ENCODE measurements around the gene IL1RAPL2. TPM values are rescaled to one million over a fixed set of nuclear protein-coding genes. Genes with fewer than 3 reads are reported as not detected.
A peak's percentile ranks its signal among the peaks of the same experiment; 100 is the strongest.

Gene IL1RAPL2
- total RNA-seq, 4 donors from 2014 or later, result 0.16 TPM; not detected in 3

- WGBS, 2 donors (ENCODE audit: low coverage in 1 of 2), result 50 to 80% methylated on average over 2 to 3 of the region's 3 CpGs
- in situ Hi-C loops (cut with MboI; ENCODE audit: low pct_ligation_motif_present in 1 of 4, low pct_unique_long_range_greater_than_20kb in 1 of 4, low sequenced_read_pairs in 3 of 4), result no loop called here
- H3K9me3 ChIP-seq, result no peaks in the 10 kb centered on the region
- TF ChIP-seq POLR2AphosphoS5 (IDR thresholded peaks at IDR 0.05) (no peak), POLR2A (IDR thresholded peaks at IDR 0.05) (no peak), CTCF (IDR thresholded peaks at IDR 0.05) (no peak)
- no peak overlapping the region for H3K4me3 ChIP-seq
- no peak overlapping the region for H3K27ac ChIP-seq
- no peaks in the 10 kb centered on the region for H3K27me3 ChIP-seq
- DNase-seq, result no peak
- intact Hi-C loops (cut with DNase I; ENCODE audit: low total_unique reads), result no loop called here
- no peaks in the 10 kb centered on the region for H3K4me1 ChIP-seq
- no peaks in the 10 kb centered on the region for H3K36me3 ChIP-seq
Measured at GRCh38 chrX:105179644-105180043, 613.6 kb downstream of the IL1RAPL2 start.

- Histone ChIP-seq H3K27me3 (no peaks in the 10 kb centered on the region), H3K4me1 (no peaks in the 10 kb centered on the region), H3K36me3 (no peaks in the 10 kb centered on the region), H3K4me3 (no peak overlapping the region), H3K9me3 (no peaks in the 10 kb centered on the region), H3K27ac (no peak overlapping the region)
- WGBS, 2 donors (ENCODE audit: low coverage in 1 of 2), result 85% methylated on average over 8 of the region's 8 CpGs; no CpG with 5 or more reads in 1 of the 2 donors
- TF ChIP-seq POLR2A (IDR thresholded peaks at IDR 0.05) (no peak), EP300 (IDR thresholded peaks at IDR 0.05; ENCODE audit: low read depth) (no peak), POLR2AphosphoS5 (IDR thresholded peaks at IDR 0.05) (no peak), CTCF (IDR thresholded peaks at IDR 0.05) (no peak)
- DNase-seq, result no peak
- intact Hi-C loops (cut with DNase I; ENCODE audit: low total_unique reads) (no loop called here), in situ Hi-C loops (cut with MboI; ENCODE audit: low pct_ligation_motif_present in 1 of 4, low pct_unique_long_range_greater_than_20kb in 1 of 4, low sequenced_read_pairs in 3 of 4) (no loop called here)
Measured at GRCh38 chrX:105189093-105189492, 623.1 kb downstream of the IL1RAPL2 start.

DNA sequence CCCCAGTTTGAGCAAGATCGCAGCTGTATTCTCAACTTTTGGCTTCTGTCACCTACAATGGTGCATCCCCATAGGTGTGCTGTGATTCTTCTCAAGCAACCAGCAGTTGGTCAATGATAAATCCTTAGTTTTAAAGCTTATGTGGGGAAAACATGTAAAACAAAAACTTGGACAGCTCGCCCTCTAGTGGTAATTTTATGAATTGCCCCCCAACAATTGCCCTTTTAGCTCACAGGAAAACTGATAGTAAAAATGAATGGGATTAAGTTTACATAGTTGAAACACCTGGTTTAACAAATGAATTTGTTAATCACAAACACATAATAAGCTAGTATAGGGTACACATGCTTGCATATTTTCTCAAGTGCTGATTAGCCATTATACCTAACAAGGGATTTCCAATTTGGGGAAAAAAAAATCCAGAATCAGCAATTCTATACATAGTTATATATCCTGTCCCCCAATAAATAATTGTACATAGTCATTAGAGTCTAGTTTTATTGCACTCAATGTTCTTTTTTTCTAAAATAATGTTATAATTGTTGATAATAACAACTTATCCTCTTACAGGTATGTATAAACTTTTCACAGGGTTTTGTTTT, 624.4 kb downstream of the IL1RAPL2 start:
- Histone ChIP-seq H3K27me3 (no peaks in the 10 kb centered on the region), H3K4me3 (no peak overlapping the region), H3K9me3 (no peaks in the 10 kb centered on the region), H3K4me1 (no peaks in the 10 kb centered on the region), H3K36me3 (no peaks in the 10 kb centered on the region), H3K27ac (no peak overlapping the region)
- 10% methylated on average over 2 of the region's 2 CpGs; no CpG with 5 or more reads in 1 of the 2 donors for WGBS, 2 donors (ENCODE audit: low coverage in 1 of 2)
- peak; percentile 47 to 84 (median 63) for TF ChIP-seq CTCF (IDR thresholded peaks at IDR 0.05)
- no peak for TF ChIP-seq POLR2AphosphoS5 (IDR thresholded peaks at IDR 0.05)
- TF ChIP-seq POLR2A (IDR thresholded peaks at IDR 0.05), result no peak
- in situ Hi-C loops (cut with MboI; ENCODE audit: low pct_ligation_motif_present in 1 of 4, low pct_unique_long_range_greater_than_20kb in 1 of 4, low sequenced_read_pairs in 3 of 4) (no loop called here), intact Hi-C loops (cut with DNase I; ENCODE audit: low total_unique reads) (no loop called here)
- peak; percentile 10 for DNase-seq

GRCh38 chrX:105191878-105192277, 625.9 kb downstream of the IL1RAPL2 start:
- TF ChIP-seq POLR2AphosphoS5 (IDR thresholded peaks at IDR 0.05) (no peak), POLR2A (IDR thresholded peaks at IDR 0.05) (no peak), EP300 (IDR thresholded peaks at IDR 0.05; ENCODE audit: low read depth) (no peak), CTCF (IDR thresholded peaks at IDR 0.05) (no peak)
- H3K4me3 ChIP-seq, result no peak overlapping the region
- H3K27ac ChIP-seq, result no peak overlapping the region
- H3K4me1 ChIP-seq, result no peaks in the 10 kb centered on the region
- 24% methylated on average over 2 of the region's 2 CpGs; no CpG with 5 or more reads in 1 of the 2 donors for WGBS, 2 donors (ENCODE audit: low coverage in 1 of 2)
- in situ Hi-C loops (cut with MboI; ENCODE audit: low pct_ligation_motif_present in 1 of 4, low pct_unique_long_range_greater_than_20kb in 1 of 4, low sequenced_read_pairs in 3 of 4), result no loop called here
- no peaks in the 10 kb centered on the region for H3K9me3 ChIP-seq
- DNase-seq, result no peak
- intact Hi-C loops (cut with DNase I; ENCODE audit: low total_unique reads), result no loop called here
- no peaks in the 10 kb centered on the region for H3K27me3 ChIP-seq
- H3K36me3 ChIP-seq, result no peaks in the 10 kb centered on the region

Measured in transverse colon (tissue), 4 donors.